GM19438 (cell line): ENCODE measurements around the gene FBXL7.

ENCODE experiments used
- ATAC-seq: cut with Tn5 transposase; IDR thresholded peaks from one replicate; pipeline ENCODE4 v1.9.1; 2021; ENCODE audit warnings: low read depth; ENCODE audit not compliant: unreplicated experiment

The FBXL7 gene

GRCh38 chr5:15609076-15609725, 109.2 kb downstream of the FBXL7 start:
- no peak for ATAC-seq

DNA sequence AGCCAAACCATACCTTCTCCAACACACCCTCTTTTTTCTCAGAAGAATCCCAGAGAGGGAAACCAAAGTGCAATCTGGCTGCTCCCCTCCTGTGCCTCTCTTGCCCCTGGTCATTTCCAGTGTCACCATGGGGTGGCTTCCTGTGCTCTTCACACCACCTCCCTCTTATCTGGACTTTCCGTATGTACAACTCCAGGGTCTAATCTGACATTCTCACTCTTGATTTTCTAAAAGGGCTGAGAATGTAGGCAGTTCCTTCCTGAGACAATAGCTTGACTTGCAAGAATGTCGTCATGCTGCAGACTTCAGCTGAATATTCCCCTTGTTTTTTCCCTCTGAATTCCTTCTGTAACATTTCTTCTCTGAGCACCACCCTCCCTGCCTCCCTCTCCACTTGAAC, 110.2 kb downstream of the FBXL7 start:
- no peak for ATAC-seq

GRCh38 chr5:15611008-15611407, 111.0 kb downstream of the FBXL7 start:
- ATAC-seq, result no peak

DNA sequence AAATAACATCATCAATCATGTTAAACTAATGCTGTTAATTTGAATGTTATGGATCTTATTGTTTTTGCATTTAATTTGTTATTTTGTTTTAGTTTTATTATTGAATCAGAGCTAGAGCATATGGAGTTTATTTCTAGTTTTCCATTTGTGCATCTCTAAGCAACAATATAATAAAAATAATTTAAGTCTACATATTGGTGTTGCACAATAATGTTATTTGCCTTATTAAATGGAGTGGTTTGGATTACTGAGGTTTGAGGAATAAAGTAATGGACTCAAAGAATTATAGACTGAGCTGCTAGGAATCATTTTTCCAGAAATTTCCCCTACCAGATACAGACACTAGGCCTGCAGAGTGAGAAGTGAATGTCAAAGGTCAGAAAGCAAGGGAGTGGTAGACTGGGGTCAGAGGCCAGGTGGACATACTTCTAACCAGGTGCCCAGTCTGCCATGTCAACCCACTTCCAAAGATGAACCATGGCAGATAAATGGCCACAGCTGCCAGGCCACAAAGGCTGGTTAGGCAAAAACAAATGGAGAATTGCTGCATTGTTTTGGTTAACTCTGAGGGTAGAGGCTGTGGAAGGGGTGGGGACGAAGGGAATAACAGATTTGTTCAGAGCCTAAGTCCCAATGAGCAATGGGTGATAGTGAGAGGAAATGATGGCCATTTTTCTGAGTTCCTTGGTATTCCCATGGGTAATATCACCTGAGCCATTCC, 113.1 kb downstream of the FBXL7 start:
- no peak for ATAC-seq

DNA sequence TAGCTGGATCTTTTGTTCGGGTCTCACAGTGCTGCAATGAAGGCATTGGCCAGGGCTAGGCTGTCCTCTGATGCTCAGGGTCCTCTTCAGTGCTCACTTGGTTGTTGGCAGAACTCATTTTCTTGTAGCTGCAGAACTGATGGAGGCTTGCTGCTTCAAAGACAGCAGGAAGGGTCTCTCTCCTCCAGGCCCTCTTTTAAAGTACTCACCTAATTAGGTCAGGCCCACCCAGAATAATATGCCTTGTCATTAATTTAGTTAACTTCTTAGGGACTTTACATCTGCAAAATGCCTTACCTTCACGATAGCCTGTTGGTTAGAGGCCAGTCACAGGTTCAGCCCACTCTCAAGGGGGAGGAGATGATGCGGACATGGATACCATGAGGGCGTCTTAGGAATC, 114.7 kb downstream of the FBXL7 start:
- no peak for ATAC-seq

DNA sequence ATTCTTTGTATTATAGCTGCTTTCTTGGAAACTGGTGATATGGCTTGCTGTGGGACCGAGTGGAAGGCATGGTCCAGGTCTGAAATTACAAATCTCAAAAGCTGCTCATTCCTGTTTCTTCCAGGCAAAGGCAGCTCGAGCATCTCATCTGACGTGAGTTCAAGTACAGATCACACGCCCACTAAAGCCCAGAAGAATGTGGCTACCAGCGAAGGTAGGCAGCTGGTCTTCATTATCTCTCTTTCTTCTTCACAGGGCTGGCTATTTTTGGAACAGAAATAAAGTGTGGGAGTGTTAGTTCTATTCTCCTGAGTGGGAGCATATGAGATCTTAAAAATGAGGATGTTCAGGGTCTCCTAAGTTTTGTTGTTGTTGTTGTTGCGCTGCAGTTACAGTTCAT, 115.9 kb downstream of the FBXL7 start:
- ATAC-seq, result no peak

GRCh38 chr5:15618938-15619337, 119.0 kb downstream of the FBXL7 start:
- no peak for ATAC-seq

- ATAC-seq, result no peak
Measured at GRCh38 chr5:15620501-15620900, 120.5 kb downstream of the FBXL7 start.

GRCh38 chr5:15621094-15621493, 121.1 kb downstream of the FBXL7 start:
- no peak for ATAC-seq

DNA sequence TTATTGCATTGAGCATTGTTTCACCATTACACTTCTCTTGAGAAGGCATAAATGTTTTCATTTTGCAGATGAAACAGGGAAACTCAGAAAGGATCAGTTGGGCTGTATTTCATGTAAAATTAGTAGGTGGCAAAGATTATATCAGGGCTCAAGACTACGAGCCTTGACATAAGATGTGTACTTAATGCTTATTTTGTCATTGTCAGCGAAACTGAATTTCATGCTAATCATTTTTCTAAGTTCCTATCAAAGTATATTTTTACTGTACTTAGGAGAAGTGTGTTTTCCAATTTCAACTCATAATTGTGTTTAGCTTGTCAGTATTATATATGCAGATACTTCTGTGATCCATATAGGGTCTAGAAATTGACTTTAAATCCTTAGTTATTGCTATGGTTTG, 123.8 kb downstream of the FBXL7 start:
- ATAC-seq, result no peak

GRCh38 chr5:15627109-15627508, 127.1 kb downstream of the FBXL7 start:
- no peak for ATAC-seq

GRCh38 chr5:15627647-15628046, 127.7 kb downstream of the FBXL7 start:
- ATAC-seq, result no peak

- ATAC-seq, result no peak
Measured at GRCh38 chr5:15630441-15630840, 130.5 kb downstream of the FBXL7 start.

DNA sequence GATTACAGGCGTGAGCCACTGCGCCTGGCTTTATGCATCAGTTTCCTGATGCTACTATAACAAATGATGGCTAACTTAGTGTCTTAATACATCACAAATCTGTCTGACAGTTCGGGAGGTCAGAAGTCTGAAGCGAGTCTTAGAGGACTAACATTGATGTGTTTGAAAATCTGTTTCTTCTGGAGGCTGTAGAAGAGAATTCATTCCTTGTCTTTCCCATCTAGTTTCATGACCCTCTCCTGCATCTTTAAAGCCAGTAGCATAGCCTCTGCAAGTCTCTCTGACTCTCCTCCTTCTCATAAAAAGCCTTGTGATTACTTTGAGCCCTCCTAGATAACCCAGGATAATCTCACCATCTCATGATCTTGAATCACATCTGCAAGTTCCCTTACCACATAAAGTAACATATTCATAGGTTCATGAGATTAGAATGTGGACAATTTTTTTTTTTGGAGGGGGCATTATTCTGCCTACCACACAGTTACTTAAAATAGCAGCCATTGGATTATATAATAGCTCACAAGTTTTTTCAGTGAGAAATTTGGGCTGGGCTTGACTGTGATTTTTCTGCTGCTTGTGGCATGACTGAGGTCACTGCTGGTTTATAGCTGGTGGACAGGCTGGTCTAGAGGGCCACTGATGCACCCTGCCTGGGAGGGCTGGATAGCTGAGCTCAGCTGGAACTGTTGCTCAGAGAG, 134.8 kb downstream of the FBXL7 start:
- ATAC-seq, result no peak

- no peak for ATAC-seq
Measured at GRCh38 chr5:15635289-15635616, 135.3 kb downstream of the FBXL7 start.

GRCh38 chr5:15637345-15637744, 137.4 kb downstream of the FBXL7 start:
- ATAC-seq, result no peak

DNA sequence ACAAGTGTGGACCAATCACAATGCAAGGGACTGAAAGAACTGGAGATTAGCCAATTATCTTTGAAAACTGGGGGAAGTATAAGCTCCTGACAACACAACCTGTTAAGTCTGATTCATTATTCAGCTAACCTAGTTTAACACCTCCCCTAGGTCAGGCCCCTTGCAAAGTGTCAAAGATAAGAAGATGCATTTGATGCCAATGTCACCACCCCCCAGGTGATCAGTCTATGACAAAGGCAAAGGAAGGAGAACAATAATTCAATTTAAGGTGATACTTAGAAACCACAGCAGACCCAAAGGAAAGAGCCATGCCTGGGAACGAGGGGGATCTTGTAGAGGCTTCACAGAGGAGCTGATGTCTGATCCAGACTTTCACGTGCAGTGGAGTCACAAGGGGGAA, 137.9 kb downstream of the FBXL7 start:
- no peak for ATAC-seq

GRCh38 chr5:15638296-15638695, 138.3 kb downstream of the FBXL7 start:
- no peak for ATAC-seq

- ATAC-seq, result no peak
Measured at GRCh38 chr5:15639288-15639687, 139.3 kb downstream of the FBXL7 start.

- no peak for ATAC-seq
Measured at GRCh38 chr5:15640116-15640515, 140.1 kb downstream of the FBXL7 start.

GRCh38 chr5:15643731-15644130, 143.8 kb downstream of the FBXL7 start:
- ATAC-seq, result no peak
